Kidney (tissue), 14 donors: Measurements from ENCODE around the gene PPP1R3G. TPM values are rescaled to one million over a fixed set of nuclear protein-coding genes. Genes with fewer than 3 reads are reported as not detected.
A peak's percentile ranks its signal among the peaks of the same experiment; 100 is the strongest.

Experiments
- DNase-seq, 5 donors: peaks; one replicate each; pipeline ENCODE4 v3.0.0-alpha.2; 2013 to 2020
- FAIRE-seq: peaks from 2 replicates; lab custom pipeline; 2012; peaks lifted over from hg19 to GRCh38; lab: Jason Lieb, UNC
- H3K27ac ChIP-seq, 2 donors: one replicate each; pipeline ENCODE4 v1.7.0; 2013; ENCODE audit warnings: low read depth in 2 of 2, low read length in 2 of 2, inconsistent platforms in 1 of 2
- H3K27me3 ChIP-seq: one replicate; pipeline ENCODE4 v1.7.1; 2013; ENCODE audit warnings: low read length, inconsistent platforms; ENCODE audit not compliant: control insufficient read depth, insufficient read depth
- H3K36me3 ChIP-seq, 3 donors: one replicate each; pipeline versions ENCODE4 v1.7.0 to v1.7.1; 2013; ENCODE audit warnings: low read length in 3 of 3, control low read depth in 1 of 3, inconsistent platforms in 1 of 3; ENCODE audit not compliant: insufficient read depth in 3 of 3, control insufficient read depth in 2 of 3
- H3K4me1 ChIP-seq, 3 donors: one replicate each; pipeline versions ENCODE4 v1.7.0 to v1.7.1; 2013; ENCODE audit warnings: low read length in 3 of 3, inconsistent platforms in 1 of 3, low read depth in 1 of 3; ENCODE audit not compliant: control insufficient read depth in 2 of 3, insufficient read depth in 2 of 3
- H3K4me3 ChIP-seq, 3 donors: one replicate each; pipeline versions ENCODE4 v1.7.0 to v1.8.1; 2013; ENCODE audit warnings: low read length in 3 of 3, control low read depth in 1 of 3, inconsistent platforms in 1 of 3
- H3K9ac ChIP-seq, 3 donors: one replicate each; pipeline versions ENCODE4 v1.7.0 to v1.7.1; 2013; ENCODE audit warnings: low read length in 3 of 3, control low read depth in 1 of 3, inconsistent platforms in 1 of 3
- H3K9me3 ChIP-seq, 3 donors: one replicate each; pipeline versions ENCODE4 v1.7.0 to v1.7.1; 2013; ENCODE audit warnings: low read length in 3 of 3, control low read depth in 1 of 3, inconsistent platforms in 1 of 3; ENCODE audit not compliant: control insufficient read depth in 2 of 3, insufficient read depth in 1 of 3
- CTCF ChIP-seq: IDR thresholded peaks from 3 replicates; pipeline ENCODE4 v1.5.1; 2012; ENCODE audit warnings: mild to moderate bottlenecking, moderate library complexity, borderline replicate concordance; ENCODE audit not compliant: insufficient read depth; ENCODE audit errors: extremely low read depth
- intact Hi-C: fragments of 100-400 bp; cut with DNase I; formaldehyde crosslinking; loops from one replicate; pipeline ENCODE4 v1.11.1; 2022
- polyA plus RNA-seq: library from polyadenylated mRNA; stranded (reverse); fragments of 350-450 nt; fragmentation: Illumina TruSeq; extraction: RNeasy Lipid Tissue Mini Kit (QIAGEN cat#74804); gene quantifications from one replicate; pipeline ENCODE4 v1.2.3, GENCODE V29; 2014; ENCODE audit warnings: low read depth, low replicate concordance; ENCODE audit not compliant: insufficient read depth
- total RNA-seq: library from RNA; stranded (reverse); fragmentation: NEBNext Ultra II Directional; extraction: Animal tissue kit (Norgen Biotek cat#: 25700); gene quantifications from one replicate; pipeline ENCODE4 v1.2.1, GENCODE V29; 2021
- donor health status: control.
- donor health status: control.
- donor health status: control.
- donor health status: control.
- donor health status: control.
- donor health status: DM: yes; HTN: yes; CAD: no.
- donor health status: Normal renal cell carcinoma (clear cell type).

PPP1R3G gene
- total and polyA plus RNA-seq, 2 donors from 2014 or later = 0.49 to 1.9 TPM

- Histone ChIP-seq H3K9ac (no peak overlapping the region), H3K9me3 (no peaks in the 10 kb centered on the region), H3K27me3 (no peaks in the 10 kb centered on the region), H3K27ac (no peak overlapping the region), H3K4me3 (no peak overlapping the region), H3K36me3 (no peaks in the 10 kb centered on the region), H3K4me1 (no peaks in the 10 kb centered on the region)
- intact Hi-C loops = no loop called here
- FAIRE-seq (no peak), DNase-seq (peak in 1 of 5 donors; percentile 24)
- no peak for TF ChIP-seq CTCF
Observed at GRCh38 chr6:5091210-5092069, 6.3 kb downstream of the PPP1R3G start.

- intact Hi-C loops = no loop called here
- Histone ChIP-seq H3K9ac (no peak overlapping the region), H3K9me3 (no peaks in the 10 kb centered on the region), H3K27ac (no peak overlapping the region), H3K27me3 (no peaks in the 10 kb centered on the region), H3K4me1 (no peaks in the 10 kb centered on the region), H3K36me3 (no peaks in the 10 kb centered on the region), H3K4me3 (no peak overlapping the region)
- no peak for TF ChIP-seq CTCF
- DNase-seq = no peak
- FAIRE-seq = no peak
Observed at GRCh38 chr6:5093231-5094015, 8.3 kb downstream of the PPP1R3G start.

GRCh38 chr6:5094327-5094726, 9.2 kb downstream of the PPP1R3G start:
- no peaks in the 10 kb centered on the region for H3K4me1 ChIP-seq
- H3K36me3 ChIP-seq = no peaks in the 10 kb centered on the region
- H3K9ac ChIP-seq = no peak overlapping the region
- H3K27ac ChIP-seq = no peak overlapping the region
- no peak for TF ChIP-seq CTCF
- intact Hi-C loops = no loop called here
- no peak overlapping the region for H3K4me3 ChIP-seq
- no peaks in the 10 kb centered on the region for H3K27me3 ChIP-seq
- no peaks in the 10 kb centered on the region for H3K9me3 ChIP-seq
- FAIRE-seq = no peak
- DNase-seq = no peak
